Activated naive CD4-positive, alpha-beta T cell treated with anti-CD3 and anti-CD28 coated beads, Interleukin-2, amount 10 ng/mL, durations not matched to agents 7 days and 5 days (primary cell): ENCODE data around the gene CRIP1.

Source experiments
- CTCF ChIA-PET: fragments of 350-600 bp; sonication (Branson Sonifier 250); formaldehyde crosslinking; loops from one replicate; lab custom pipeline; 2021; ENCODE audit warnings: antibody characterized with exemption; lab: Charles Lee
- DNase-seq: peaks from one replicate; pipeline ENCODE4 v3.0.0-alpha.2; 2020
- H3K27ac Mint-ChIP-seq: one replicate; pipeline ENCODE4 v1.8.0; 2021; ENCODE audit warnings: mild to moderate bottlenecking, moderate library complexity, mixed read lengths
- H3K27me3 Mint-ChIP-seq: one replicate; pipeline ENCODE4 v1.8.0; 2021; ENCODE audit warnings: mild to moderate bottlenecking, mixed read lengths
- H3K36me3 Mint-ChIP-seq: one replicate; pipeline ENCODE4 v1.8.0; 2021; ENCODE audit warnings: mixed read lengths
- H3K4me1 Mint-ChIP-seq: one replicate; pipeline ENCODE4 v1.8.0; 2021; ENCODE audit warnings: mixed read lengths
- H3K4me3 Mint-ChIP-seq: one replicate; pipeline ENCODE4 v1.8.0; 2021; ENCODE audit warnings: mild to moderate bottlenecking, moderate library complexity, mixed read lengths
- H3K9me3 Mint-ChIP-seq: one replicate; pipeline ENCODE4 v1.8.0; 2021; ENCODE audit warnings: mixed read lengths

CRIP1 gene

GRCh38 chr14:105528586-105529318 lies 42.1 kb downstream of the CRIP1 start:
- Mint-ChIP-seq H3K27me3 (peaks cover 61% of the 10 kb centered on the region), H3K36me3 (no peaks in the 10 kb centered on the region), H3K4me1 (peaks cover 31% of the 10 kb centered on the region), H3K4me3 (peak overlapping the region; percentile 76), H3K9me3 (no peaks in the 10 kb centered on the region), H3K27ac (peak overlapping the region; percentile 84)
- CTCF ChIA-PET = interaction anchor here (0.7 to 3.0 kb wide), 7 partner anchors 37 to 177 kb away, joined by 3 to 19 read pairs (median 6); no protein-coding TSS in a partner anchor
- DNase-seq = peak; percentile 42

- Mint-ChIP-seq H3K27me3 (peaks cover 59% of the 10 kb centered on the region), H3K4me1 (peaks cover 31% of the 10 kb centered on the region), H3K27ac (peak overlapping the region; percentile 84), H3K9me3 (no peaks in the 10 kb centered on the region), H3K36me3 (no peaks in the 10 kb centered on the region), H3K4me3 (peak overlapping the region; percentile 76)
- CTCF ChIA-PET = interaction anchor here (1.4 to 3.0 kb wide), 5 partner anchors 38 to 177 kb away, joined by 3 to 19 read pairs (median 12); no protein-coding TSS in a partner anchor
- DNase-seq = no peak
These were observed 42.6 kb downstream of the CRIP1 start for GRCh38 chr14:105529319-105529568.

GRCh38 chr14:105529569-105530284 lies 43.0 kb downstream of the CRIP1 start:
- H3K4me3 Mint-ChIP-seq = peak overlapping the region; percentile 76
- H3K27me3 Mint-ChIP-seq = peaks cover 54% of the 10 kb centered on the region
- H3K27ac Mint-ChIP-seq = peak overlapping the region; percentile 78
- CTCF ChIA-PET = interaction anchor here (1.4 to 3.0 kb wide), 5 partner anchors 38 to 178 kb away, joined by 3 to 19 read pairs (median 12); no protein-coding TSS in a partner anchor
- H3K4me1 Mint-ChIP-seq = peaks cover 31% of the 10 kb centered on the region
- peak; percentile 65 for DNase-seq
- no peaks in the 10 kb centered on the region for H3K9me3 Mint-ChIP-seq
- no peaks in the 10 kb centered on the region for H3K36me3 Mint-ChIP-seq

GRCh38 chr14:105530285-105531087 lies 43.8 kb downstream of the CRIP1 start:
- peaks cover 31% of the 10 kb centered on the region for H3K4me1 Mint-ChIP-seq
- peak overlapping the region; percentile 70 for H3K4me3 Mint-ChIP-seq
- H3K27ac Mint-ChIP-seq = peak overlapping the region; percentile 78
- H3K9me3 Mint-ChIP-seq = no peaks in the 10 kb centered on the region
- H3K27me3 Mint-ChIP-seq = peaks cover 46% of the 10 kb centered on the region
- H3K36me3 Mint-ChIP-seq = no peaks in the 10 kb centered on the region
- no peak for DNase-seq
- CTCF ChIA-PET = interaction anchor here (2.5 to 3.0 kb wide), 2 partner anchors 41 to 49 kb away, joined by 12 to 19 read pairs; no protein-coding TSS in a partner anchor

DNA sequence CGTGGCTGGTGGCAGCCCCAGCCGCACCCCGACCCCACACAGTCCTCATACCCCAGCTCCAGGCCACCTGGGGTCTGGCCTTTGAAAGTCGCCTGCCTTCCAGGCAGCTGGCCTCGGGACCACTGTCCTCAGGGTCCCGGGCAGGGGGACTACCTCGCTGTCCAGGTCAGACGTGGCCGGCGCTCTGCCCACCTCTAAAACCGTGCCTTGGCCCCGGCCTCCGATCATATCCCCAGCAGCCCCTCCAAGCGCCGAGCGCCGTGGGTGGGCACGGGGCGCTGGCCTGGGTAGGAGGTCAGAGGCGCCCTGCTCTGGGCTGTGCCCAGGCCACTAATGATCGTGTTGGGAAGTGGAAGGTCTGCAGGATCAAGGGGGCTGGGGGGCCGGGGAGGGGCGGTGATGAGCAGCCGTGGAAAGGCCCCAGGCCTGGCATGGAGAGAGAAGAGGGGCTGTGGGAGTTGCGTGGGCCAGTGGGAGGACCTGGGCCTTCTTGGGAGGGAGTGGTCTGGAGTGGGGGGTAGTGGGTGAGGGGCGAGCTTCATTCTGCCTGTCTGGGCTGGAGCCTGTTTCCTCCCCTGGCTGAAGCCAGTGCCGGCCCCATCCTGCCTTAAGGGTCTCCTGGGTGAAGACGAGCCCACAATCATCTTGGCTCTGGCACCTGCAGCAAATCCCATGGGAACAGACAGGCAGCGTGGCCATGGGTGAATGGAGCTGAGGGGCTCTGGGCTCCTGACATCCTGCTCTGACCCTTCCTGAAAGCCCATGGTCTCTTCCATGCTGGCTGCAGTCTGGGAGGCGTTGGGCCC lies 44.6 kb downstream of the CRIP1 start:
- DNase-seq = no peak
- Mint-ChIP-seq H3K27me3 (peaks cover 43% of the 10 kb centered on the region), H3K36me3 (no peaks in the 10 kb centered on the region), H3K4me3 (peak overlapping the region; percentile 70), H3K4me1 (peaks cover 29% of the 10 kb centered on the region), H3K9me3 (no peaks in the 10 kb centered on the region), H3K27ac (no peak overlapping the region)
- CTCF ChIA-PET = interaction anchor here (1.4 to 2.1 kb wide), 3 partner anchors 45 to 169 kb away, joined by 3 to 6 read pairs (median 4); partner anchors contain the start of gene CRIP1

GRCh38 chr14:105531894-105532623 lies 45.4 kb downstream of the CRIP1 start:
- no peak overlapping the region for H3K4me3 Mint-ChIP-seq
- DNase-seq = no peak
- H3K27me3 Mint-ChIP-seq = peaks cover 47% of the 10 kb centered on the region
- H3K4me1 Mint-ChIP-seq = peaks cover 27% of the 10 kb centered on the region
- H3K27ac Mint-ChIP-seq = no peak overlapping the region
- no peaks in the 10 kb centered on the region for H3K36me3 Mint-ChIP-seq
- no peaks in the 10 kb centered on the region for H3K9me3 Mint-ChIP-seq
- CTCF ChIA-PET = interaction anchor here (1.4 to 2.1 kb wide), 5 partner anchors 12 to 170 kb away, joined by 3 to 8 read pairs (median 5); partner anchors contain the start of gene CRIP1

- Mint-ChIP-seq H3K9me3 (no peaks in the 10 kb centered on the region), H3K4me1 (peaks cover 20% of the 10 kb centered on the region), H3K27ac (no peak overlapping the region), H3K4me3 (no peak overlapping the region), H3K27me3 (peaks cover 47% of the 10 kb centered on the region), H3K36me3 (no peaks in the 10 kb centered on the region)
- CTCF ChIA-PET = interaction anchor here (0.6 to 2.1 kb wide), 6 partner anchors 11 to 211 kb away, joined by 3 to 8 read pairs (median 4); partner anchors contain the start of gene CRIP1
- peak; percentile 31 for DNase-seq
These were observed 46.1 kb downstream of the CRIP1 start for GRCh38 chr14:105532735-105533141.

GRCh38 chr14:105533391-105533790 lies 46.7 kb downstream of the CRIP1 start:
- CTCF ChIA-PET = interaction anchor here (1.7 to 2.1 kb wide), 4 partner anchors 11 to 163 kb away, joined by 4 to 8 read pairs (median 6); partner anchors contain the start of gene CRIP1
- Mint-ChIP-seq H3K9me3 (no peaks in the 10 kb centered on the region), H3K36me3 (no peaks in the 10 kb centered on the region), H3K4me3 (no peak overlapping the region), H3K27ac (no peak overlapping the region), H3K27me3 (peaks cover 47% of the 10 kb centered on the region), H3K4me1 (peaks cover 19% of the 10 kb centered on the region)
- no peak for DNase-seq

DNA sequence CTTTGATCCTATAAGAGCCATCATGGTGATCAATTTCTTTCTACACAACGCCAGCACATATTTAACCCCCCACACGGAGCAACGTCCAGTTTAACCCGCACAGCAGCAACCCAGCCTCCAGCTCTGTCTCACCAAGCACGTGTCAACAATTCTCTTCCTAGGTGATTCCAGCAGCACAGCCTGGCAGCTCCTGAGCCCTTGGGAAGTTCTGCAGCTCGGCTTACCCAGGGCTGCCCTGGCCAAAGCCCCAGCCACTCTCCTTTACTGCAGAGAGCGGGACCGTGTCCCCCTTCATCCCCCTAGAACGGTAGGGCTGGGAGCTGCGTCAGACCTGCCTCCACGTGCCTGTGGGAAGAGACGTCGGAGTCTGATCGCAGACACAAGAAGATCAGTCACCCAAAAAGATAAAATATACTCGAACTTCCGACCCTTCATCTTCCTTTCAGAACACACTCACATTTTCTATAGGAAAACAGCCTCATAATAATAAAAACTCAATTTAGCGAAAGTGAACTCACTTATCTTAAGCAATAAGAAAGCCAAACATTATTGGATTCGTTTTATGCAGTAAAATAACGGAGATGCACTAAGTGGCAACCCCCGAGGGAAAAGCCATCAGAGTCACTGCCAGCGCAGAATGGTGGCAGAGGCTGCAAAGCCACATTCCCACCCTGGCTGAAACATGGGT lies 47.3 kb downstream of the CRIP1 start:
- H3K4me1 Mint-ChIP-seq = peaks cover 17% of the 10 kb centered on the region
- no peak for DNase-seq
- H3K27ac Mint-ChIP-seq = no peak overlapping the region
- no peaks in the 10 kb centered on the region for H3K9me3 Mint-ChIP-seq
- no peak overlapping the region for H3K4me3 Mint-ChIP-seq
- CTCF ChIA-PET = interaction anchor here (1.9 to 2.1 kb wide), 3 partner anchors 10 to 163 kb away, joined by 5 to 8 read pairs (median 6); no protein-coding TSS in a partner anchor
- H3K27me3 Mint-ChIP-seq = peaks cover 49% of the 10 kb centered on the region
- H3K36me3 Mint-ChIP-seq = no peaks in the 10 kb centered on the region

DNA sequence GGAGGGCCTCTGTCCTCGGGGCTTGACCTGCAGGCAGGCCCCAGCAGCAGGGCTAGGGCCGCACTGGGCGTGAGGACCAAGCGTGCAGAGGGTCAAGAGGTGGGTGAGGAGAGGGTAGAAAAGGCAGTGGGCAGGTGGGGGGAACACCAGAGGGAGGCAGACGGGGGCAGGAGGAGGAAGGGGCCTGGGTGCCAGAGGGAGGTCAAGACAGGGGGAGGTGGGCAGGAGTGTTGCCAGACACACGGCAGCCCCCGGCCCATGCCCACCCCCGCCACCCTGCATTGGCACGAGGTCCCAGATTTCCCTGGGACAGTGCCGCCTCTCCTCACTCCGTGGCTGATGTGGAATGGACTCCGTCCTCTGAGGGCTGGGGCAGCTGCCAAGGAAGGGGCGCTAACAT lies 47.9 kb downstream of the CRIP1 start:
- Mint-ChIP-seq H3K9me3 (no peaks in the 10 kb centered on the region), H3K27ac (no peak overlapping the region), H3K4me3 (no peak overlapping the region), H3K27me3 (peaks cover 49% of the 10 kb centered on the region), H3K36me3 (no peaks in the 10 kb centered on the region), H3K4me1 (peaks cover 13% of the 10 kb centered on the region)
- CTCF ChIA-PET = no interaction called here
- no peak for DNase-seq

GRCh38 chr14:105536051-105536450 lies 49.4 kb downstream of the CRIP1 start:
- Mint-ChIP-seq H3K9me3 (no peaks in the 10 kb centered on the region), H3K27ac (no peak overlapping the region), H3K4me3 (no peak overlapping the region), H3K4me1 (peaks cover 2% of the 10 kb centered on the region), H3K27me3 (peaks cover 47% of the 10 kb centered on the region), H3K36me3 (no peaks in the 10 kb centered on the region)
- DNase-seq = no peak
- CTCF ChIA-PET = interaction anchor here (1.5 kb wide), 1 partner anchor 166 kb away, joined by 6 read pairs; no protein-coding TSS in a partner anchor
